ENCODE data around the gene TMEM131L.
A peak's percentile ranks its signal among the peaks of the same experiment; 100 is the strongest.
"Not testable (repeated sequence)": the region's sequence is repeated elsewhere in the genome, so short reads cannot be mapped to it uniquely, and the experiment has no call there.

TMEM131L gene

DNA sequence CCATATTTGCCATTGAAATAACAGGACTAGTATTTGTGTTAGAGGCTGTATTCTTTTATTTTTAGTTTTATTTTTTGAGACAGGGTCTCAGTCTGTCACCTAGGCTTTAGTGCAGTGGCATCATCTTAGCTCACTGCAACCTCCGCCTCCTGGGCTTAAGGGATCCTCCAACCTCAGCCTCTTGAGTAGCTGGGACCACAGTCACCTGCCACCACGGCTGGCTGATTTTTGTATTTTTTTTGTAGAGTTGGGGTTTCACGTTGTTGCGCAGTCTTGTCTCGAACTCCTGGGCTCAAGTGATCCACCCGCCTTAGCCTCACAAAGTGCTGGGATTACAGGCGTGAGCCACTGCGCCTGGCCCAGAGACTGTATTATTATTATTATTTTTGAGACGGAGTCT lies 15.3 kb downstream of the TMEM131L start:
- DNase-seq, result no peak

DNA sequence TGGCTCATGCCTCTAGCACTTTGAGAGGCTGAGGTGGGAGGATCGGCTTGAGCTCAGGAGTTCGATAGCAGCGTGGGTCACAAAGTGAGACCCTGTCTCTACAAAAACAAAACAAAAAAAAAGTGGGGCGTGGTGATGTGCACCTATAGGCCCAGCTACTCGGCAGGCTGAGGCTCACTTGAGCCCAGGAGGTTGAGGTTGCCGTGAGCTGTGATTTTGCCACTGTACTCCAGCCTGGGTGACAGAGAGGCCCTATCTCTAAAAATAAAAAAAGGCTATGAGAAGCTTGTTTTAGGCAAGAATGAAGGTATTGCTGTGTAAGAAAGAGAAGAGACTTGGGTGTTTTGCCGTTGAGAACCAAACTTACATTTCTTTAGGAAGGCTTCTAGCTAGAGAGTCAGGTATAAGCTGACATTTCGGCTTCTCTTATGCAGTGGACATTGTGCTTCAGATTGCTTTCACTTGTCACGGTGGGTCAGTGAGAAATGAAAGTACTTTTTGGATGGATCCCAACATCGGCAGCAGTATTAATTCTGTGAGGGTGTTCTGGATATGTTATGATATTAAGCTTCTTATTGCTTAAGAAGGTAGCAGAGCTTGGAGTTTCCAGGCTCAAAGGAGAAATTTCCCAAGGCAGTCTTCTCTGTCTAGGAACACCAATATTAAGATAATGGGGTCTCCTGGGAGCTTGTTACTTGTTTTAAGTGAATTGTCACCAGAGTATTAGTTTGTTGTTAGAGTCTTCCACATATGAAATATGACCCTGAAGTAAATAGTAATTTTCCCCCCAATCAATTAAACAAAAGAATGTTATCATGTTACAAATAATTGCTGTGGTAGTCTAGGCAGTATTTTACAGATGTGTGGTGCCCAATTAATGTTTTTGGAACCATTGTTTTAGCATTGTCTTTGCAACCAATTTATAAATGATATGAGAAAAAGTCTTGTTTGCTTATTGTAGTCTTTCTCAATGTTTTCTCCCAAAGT lies 17.6 kb downstream of the TMEM131L start:
- DNase-seq, result no peak

DNA sequence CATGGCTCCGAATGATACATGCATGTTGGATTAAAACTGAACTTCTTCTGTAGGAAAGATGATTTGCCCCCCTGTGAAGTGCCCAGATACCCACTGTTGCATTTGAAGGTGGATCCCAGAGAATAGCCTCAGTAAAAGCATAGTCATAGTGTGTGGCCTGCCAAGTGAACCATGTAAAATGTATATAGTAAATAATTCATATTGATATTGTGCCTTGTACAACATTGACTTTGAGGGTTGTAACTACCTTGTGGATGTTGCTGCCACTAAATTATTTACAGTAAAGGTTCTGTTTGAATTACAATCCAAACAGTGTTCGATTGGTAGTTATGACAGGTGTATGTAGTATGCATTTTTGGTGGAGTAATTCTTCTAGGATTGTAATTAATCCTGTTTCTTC lies 19.2 kb downstream of the TMEM131L start:
- no peak for DNase-seq

DNA sequence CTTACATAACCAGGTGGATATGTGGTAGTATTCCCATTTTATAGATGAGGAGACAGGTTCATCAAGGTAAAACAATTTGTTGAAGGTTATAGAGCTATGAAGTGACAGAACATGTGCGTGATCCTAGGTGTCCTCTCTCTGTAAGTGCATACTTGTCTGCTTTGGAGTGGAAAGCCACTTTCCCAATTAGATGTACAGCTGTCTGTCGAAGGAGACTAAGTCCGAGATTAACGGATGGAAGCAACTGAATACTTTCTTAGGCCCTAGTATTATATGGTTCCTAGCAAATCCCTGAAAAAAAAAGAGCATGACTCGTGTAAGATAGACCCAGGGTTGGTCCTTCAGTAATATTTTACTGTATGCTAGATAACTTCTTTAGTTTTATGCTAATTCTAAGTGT lies 19.7 kb downstream of the TMEM131L start:
- DNase-seq, result peak; percentile 9

DNA sequence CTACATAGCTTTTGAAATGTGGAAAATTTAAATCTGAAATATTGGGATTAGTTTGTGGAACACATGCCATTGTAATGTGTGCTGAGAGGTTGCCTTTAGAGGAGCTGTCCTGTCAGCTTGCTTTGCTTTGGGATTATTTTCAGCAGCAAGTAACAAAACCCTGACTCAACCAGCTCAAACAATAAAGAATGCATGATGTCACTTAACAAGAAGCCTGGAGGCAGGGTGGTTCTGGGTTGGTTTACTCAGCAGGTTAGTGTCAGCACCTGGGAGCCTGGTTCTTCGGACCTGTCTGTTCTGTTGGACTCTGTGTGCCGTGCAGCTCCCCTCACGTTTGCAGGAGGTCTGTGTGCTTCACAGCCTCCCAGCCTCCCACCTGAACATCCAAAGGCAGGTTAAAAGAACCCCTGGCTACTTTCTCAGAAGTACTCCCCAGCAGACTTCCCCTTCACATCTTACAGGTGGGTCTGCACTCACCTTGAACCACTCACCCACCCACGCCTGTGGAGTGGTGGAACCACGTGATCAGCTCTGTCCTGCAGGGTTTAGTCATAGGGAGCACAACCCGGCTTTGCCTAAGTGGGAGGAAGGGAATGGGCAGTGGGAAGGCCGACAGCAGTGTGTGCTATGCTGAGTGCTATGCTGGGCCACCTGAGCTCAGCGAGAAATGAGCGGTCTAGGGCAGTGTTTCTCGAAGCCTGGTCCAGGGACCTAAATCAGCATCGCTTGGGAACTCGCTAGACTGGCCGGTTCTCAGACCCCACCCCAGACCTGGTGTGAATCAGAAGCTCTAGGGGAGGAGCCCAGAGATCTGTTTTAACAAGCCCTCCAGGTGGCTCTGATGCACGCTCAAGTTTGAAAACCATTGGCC lies 20.4 kb downstream of the TMEM131L start:
- DNase-seq, result no peak

DNA sequence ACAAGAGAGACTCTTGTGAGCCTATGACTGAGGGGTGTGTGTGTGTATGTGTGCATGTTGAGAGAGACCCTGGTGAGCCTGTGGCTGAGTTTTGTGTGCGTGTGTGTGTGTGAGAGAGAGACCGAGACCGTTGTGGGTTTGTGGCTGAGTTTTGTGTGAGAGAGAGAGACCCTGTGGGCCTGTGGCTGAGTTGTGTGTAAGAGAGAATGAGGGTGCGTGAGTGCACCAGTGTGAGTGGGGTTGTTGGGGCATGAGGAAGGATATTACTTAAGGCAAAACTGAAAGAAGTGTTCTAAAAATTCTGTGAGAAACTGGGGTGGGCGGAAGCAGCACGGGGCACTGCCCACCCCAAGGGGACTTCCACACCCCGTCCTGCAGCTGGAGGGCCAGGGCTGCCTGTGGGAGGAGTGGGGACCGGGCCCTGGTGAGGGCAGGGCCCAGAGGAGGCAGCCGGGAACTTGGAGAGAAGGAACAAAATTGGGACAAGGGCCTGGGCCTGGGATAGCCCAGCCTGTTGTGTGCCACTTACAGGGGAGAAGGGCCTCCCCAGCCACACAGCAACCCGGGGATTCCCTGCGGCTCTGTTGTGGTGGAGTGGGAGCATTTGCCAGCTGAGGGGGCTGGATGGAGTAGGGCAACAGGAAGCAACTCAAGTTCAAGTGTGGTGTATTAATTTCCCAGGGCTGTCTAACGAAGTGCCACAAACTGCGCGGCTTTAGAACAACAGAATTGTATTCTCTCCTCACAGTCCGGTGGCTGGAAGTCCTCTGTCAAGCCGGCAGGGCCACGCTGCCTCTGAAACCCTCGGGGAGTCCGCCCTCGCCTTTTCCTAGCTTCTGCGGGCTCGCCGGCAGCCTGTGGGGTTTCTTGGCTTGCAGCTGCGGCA lies 22.1 kb downstream of the TMEM131L start:
- DNase-seq, result peak; percentile 19

DNA sequence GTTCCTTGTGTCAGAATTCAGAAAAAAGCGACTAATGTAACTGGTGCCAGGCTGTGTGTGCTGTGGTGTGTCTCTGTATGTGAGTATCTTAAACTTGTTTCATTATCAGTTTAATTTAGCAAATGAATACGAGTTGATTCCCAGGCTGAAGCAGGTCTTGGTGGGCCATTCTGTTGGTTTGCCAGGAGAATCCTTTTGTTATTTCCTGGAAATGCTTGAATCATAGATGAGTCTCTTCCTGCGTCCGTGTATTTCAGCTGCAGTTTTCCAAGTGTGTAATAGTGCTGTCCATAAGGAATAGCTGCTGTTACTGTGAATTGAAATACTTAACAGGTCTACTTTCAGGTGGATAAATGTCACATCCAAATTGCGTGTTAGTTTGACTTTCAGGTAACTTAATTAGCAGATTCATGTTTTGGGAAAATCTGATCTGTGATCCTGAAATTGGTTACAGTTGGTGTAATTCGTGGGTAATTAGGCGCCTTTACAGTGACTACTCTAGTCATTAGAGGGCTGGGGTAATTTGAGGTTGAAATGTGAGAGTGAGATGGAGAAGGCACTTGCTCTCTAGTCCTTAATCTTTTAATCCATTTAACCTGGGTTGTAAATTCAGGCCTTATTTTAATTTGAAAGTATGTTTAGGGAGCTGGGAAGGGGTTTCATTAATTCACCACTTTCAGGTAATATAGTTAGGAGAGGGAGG lies 23.8 kb downstream of the TMEM131L start:
- no peak for DNase-seq

DNA sequence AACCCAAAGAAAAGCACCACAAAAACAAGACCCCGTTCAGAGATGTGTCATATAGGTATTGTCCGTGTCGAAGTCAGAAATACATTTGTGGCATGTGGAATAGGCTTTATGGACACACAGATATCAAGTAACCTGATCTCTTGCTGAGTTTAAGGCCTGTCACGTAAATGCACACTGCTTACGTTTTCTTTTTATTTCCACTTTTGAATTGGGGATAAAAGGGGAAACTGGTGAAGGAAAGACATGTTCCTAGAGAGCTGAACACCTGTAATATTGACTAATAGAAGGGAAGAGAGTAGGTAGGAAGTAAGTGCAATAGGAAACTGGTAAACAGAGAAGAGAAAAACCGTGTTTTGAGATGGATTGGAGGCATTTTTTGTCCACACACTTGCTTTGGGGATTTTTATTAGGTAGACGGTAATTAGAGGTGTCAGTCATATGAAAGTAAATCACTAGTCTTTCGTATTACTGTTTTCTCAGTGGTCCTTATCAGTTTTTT lies 24.9 kb downstream of the TMEM131L start:
- DNase-seq, result no peak

DNA sequence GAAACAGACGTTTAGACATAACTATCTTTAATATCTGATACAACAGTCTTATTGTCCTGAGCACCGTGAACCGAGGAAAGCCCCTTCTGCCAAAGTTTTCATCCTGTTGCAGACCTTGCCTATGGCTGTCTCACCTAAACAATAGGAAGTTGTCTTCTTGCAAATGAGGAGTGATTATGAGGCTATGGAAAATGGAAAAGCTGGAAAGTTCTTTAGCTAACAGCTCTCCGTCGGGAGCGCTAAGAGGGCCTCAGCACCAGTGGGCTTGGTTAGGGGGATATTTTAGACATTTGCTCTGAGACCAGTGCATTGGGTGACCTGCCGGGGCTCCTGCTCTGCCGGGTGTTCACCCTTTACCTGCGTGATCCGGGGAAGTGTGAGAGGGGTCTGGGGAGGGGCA lies 28.4 kb downstream of the TMEM131L start:
- no peak for DNase-seq

DNA sequence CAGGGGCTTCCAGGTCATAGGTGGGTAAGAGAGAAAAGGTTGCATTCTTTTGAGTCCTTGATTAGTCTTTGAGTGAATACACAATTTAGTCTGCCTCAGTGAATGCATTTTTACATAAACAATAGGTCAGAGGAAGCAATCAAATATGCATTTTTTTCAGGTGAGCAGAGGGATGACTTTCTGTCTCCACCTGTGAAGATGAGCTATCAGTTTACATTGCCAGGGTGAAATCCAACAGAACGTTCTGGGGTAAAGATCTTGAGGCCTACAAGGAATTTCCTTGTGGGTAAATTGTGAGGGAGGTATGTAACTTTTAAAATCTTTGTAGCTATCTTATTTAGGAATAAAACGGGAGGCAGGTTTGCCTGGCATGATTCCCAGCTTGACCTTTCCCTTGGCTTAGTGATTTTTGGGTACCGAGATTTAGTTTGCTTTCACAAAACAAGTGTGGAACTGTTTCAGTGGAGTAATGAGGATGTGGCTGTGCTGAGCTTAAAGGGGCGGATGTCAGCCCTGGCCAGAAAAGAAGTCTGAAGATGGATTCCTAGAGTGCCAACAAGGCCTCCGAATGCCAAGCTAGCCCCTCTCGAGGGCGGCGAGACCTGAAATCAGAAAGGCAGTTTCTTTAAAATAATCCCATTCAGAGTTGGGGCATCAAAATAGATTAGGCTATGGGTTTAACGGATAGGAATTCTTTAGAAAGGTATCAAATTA lies 29.5 kb downstream of the TMEM131L start:
- DNase-seq, result no peak

DNA sequence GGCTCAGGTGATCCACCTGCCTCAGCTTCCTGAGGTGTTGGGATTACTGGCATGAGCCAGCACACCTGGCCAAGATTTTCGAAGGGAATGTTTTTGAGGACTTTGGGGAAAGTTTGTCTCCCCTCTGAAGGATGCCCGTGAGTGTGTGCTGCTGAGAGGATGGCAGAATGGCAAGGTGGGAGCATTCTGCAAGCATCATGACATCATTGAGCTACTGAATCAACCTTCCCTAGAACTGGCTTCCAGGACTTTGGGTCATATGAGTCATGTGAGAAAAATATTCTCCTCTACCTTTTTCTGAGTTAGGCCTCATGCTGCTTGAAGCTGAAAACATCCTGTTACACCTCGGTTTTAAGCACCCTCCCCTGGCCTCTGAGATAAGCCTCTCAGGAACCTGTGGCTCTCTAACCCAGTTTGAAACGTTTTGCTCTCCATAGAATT lies 31.0 kb downstream of the TMEM131L start:
- no peak for DNase-seq

DNA sequence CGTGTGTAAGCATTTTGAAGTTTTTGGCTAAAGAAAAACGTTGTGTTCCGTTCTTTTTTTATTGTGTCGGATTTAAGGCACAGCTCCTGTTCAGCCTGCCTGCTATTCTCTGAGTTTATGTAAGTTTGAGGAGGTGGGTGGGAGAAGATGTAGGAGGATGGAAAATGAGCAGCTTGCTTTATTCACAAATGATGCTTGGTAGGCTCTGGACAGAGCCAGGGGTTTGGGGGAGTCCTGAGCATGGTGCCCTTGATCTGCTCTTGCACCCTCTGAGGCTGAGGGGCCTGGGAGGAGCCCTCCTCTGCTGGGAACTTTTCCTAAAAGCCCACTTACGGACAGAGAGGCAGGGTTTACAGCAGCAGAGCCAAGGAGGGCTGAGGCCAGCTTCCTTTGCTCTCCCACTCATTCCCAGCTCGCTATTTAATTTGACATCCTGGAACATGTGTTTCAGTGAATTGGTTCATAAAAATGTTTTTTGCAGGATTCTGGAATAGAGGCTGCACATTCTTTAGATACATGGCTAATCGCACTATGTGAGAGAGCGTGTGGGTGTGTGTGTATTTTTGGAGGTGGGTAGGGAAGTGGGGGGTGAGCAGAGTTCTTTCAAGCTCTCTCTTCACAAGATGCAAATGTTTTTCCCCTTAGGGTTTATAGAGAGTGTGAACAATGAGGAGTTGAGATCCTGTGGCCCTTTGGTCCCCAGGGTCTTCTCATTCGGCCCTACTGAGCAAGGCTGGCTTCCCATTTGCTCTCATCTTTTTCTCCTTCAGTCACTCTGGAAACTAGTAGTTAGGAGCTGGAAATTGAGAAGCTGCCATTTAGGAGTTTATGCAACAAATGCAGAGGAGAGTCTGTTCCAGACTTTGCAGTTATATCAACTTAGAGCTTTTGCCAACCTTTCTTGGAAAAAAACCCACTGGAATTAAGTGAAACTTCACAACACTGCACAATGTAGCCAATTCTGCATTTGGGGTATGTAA lies 32.1 kb downstream of the TMEM131L start:
- DNase-seq, result no peak

DNA sequence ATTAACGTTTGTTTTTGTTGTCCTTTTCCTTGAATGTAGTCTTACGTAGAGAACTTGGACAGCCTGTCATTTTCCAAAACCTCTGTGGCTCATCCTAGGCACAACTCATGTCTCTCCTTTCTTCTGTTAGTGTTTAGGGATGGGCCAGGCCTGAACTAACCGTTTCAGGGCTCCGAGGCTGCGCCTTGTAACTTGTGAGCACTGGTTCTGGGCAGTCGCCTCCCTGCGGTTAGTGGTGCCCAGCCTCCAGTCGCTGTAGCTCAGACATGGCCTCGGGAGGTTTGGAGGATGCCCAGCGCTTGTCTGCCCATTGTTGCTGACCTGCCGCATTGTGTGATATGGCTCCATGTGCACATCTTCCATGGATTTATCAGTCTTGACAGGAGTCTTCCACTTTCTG lies 32.8 kb downstream of the TMEM131L start:
- DNase-seq, result no peak

DNA sequence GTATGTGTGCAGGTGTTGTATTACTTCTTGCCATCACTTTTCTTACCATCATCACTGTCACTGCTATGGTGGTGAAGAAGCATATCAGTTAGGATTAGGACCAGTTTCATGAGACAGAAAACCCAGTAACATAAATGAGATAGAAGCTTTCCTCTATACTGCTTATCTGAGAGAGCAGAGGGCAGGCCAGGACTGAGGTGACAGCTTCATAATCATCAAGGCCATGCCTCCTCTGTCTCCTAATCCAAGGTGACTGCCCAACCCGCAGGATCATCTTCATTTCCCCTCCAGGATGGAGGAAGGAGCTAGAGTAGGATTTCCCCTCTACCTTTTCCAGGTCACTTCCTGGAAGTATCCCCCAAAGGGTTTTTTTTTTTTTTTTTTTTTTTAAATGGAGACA lies 35.4 kb downstream of the TMEM131L start:
- DNase-seq, result no peak

DNA sequence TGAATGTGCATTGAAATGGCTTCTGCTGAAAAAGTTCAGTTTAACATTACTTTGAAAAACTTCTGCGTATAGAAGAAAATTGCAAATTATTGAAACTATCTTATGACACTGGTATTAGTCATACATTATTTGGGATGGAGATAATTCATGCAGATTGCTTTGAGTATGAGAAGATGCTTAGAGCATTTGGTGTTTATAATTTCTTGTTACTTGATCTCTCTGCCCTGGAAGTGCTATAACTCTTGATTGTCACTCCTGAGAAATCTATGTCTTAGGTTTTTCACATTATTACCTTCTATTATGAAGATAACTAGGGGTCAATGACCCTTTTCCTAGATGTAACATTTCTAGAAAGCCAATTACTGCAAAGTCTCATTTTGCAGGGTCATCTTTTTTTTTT lies 36.4 kb downstream of the TMEM131L start:
- DNase-seq, result no peak

DNA sequence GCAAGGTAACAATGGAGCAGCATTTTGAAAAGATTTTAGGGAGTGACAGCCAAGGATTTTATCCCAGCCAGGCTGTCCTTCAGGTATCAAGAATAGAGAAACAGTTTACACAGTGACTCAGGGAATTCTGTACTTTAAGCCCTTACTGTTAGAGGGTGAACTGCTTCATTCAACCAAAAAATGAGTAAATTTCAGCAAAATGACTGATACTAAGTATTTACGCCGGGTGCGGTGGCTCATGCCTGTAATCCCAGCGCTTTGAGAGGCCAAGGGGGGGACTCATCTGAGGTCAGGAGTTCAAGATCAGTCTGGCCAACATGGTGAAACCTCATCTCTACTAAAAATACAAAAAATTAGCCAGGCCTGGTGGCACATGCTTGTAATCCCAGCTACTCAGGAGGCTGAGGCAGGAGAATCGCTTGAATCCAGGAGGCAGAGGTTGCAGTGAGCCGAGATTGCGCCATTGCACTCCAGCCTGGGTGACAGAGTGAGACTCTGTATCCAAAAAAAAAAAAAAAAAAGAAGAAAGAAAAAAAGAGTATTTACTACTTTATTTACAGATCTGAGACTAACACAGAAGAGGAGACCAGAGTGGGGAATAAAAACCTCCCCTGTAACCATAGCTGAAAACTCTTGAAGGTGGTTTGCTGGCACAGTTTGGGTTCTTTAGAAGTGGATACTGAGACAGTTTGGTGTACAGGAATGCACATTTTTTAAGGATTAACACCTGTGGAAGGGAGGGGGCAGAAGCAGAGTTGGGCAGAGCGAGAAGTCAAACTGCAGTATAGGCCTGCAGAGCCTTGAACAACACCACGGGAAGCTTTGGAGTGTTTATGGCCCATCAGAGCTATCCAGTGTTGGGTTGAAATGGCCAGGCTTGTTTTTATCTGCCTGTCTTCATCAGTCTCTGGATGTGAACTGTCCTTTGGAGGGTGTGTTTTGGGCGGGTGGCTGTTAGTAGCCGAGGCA lies 40.5 kb downstream of the TMEM131L start:
- DNase-seq, result peak; percentile 11

DNA sequence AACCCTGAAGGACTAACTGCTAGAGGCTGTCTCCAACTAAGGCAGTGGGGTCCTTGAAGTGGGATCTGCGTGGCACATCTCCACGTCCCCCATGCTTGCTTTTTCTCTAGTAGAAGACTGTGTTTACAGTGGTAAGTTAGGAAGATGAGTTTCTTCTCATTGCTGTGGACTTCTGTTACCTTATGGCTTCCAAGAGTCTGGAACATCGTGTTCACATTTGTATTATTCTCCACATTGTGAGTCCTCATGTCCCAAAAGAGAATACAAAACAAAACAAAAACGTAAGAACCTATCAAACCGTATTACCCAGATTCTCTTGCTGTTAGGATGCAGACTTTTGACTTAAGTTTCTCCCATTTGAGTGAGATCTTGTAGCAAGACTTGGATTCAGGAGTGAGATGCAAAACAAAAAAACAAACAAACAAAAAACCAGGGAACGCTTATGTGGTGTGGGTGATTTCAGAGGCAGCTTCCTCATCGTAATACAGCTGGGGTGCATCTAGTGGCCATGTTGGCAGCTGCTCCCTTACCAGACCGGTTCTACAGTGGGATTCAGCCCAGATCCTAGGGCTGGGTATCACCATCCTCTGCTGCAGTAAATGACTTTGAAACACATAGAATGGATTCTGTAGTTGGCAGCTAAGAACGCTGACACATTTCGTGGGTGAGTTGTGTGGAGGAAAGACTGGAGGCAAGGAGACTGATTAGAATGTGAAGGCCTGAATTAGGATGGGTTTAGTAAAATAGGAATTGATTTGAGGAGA lies 41.3 kb downstream of the TMEM131L start:
- DNase-seq, result peak; percentile 54

DNA sequence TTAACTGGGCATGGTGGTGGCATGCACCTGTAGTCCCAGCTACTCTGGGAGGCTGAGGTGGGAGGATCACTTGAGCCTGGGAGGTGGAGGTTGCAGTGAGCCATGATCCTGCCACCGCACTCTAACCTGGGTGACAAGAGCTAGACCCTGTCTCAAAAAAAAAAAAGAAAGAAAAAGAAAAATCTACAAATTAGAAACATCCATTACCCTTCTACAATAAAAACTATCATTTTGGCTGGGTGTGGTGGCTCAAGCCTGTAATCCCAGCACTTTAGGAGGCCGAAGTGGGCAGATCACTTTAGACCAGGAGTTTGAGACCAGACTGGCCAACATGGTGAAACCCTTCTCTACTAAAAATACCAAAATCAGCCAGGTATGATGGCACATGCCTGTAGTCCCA lies 43.1 kb downstream of the TMEM131L start:
- DNase-seq, result not testable (repeated sequence)
